Thymus (tissue), 11 donors: ENCODE measurements around the gene BRD3. TPM values are rescaled to one million over a fixed set of nuclear protein-coding genes. Genes with fewer than 3 reads are reported as not detected.

Source experiments
- DNase-seq, 9 donors: peaks; one replicate each; pipeline ENCODE4 v3.0.0-alpha.2; 2013; ENCODE audit warnings: low spot score in 9 of 9, low read depth in 6 of 9, missing footprints in 1 of 9
- H3K27ac ChIP-seq, 2 donors: one replicate each; pipeline ENCODE4 v1.5.1; 2013; ENCODE audit warnings: control low read depth in 1 of 2, low read depth in 1 of 2, low read length in 1 of 2, mild to moderate bottlenecking in 1 of 2, moderate library complexity in 1 of 2
- H3K27me3 ChIP-seq, 2 donors: one replicate each; pipeline ENCODE4 v1.5.1; 2013; ENCODE audit warnings: low read length in 1 of 2; ENCODE audit not compliant: control insufficient read depth in 2 of 2, insufficient read depth in 1 of 2
- H3K36me3 ChIP-seq, 2 donors: one replicate each; pipeline ENCODE4 v1.5.1; 2013; ENCODE audit warnings: low read length in 1 of 2, mild to moderate bottlenecking in 1 of 2, moderate library complexity in 1 of 2; ENCODE audit not compliant: control insufficient read depth in 2 of 2, insufficient read depth in 2 of 2
- H3K4me1 ChIP-seq, 2 donors: one replicate each; pipeline ENCODE4 v1.5.1; 2013; ENCODE audit warnings: low read length in 2 of 2; ENCODE audit not compliant: control insufficient read depth in 2 of 2, insufficient read depth in 2 of 2
- H3K4me3 ChIP-seq, 2 donors: one replicate each; pipeline ENCODE4 v1.5.1; 2013; ENCODE audit warnings: low read length in 2 of 2, control low read depth in 1 of 2, mild to moderate bottlenecking in 1 of 2
- H3K9me3 ChIP-seq, 2 donors: one replicate each; pipeline ENCODE4 v1.5.1; 2013; ENCODE audit warnings: low read length in 1 of 2, mild to moderate bottlenecking in 1 of 2; ENCODE audit not compliant: control insufficient read depth in 2 of 2, insufficient read depth in 1 of 2
- WGBS: extraction: QIAGEN DNeasy Blood & Tissue Kit; methylation state at CpG from one replicate; pipeline ENCODE4 v1.1.7; 2013; 5-methylcytosine and 5-hydroxymethylcytosine counted together
- polyA plus RNA-seq: library from polyadenylated mRNA; stranded (reverse); fragments of 200-250 nt; gene quantifications from one replicate; pipeline ENCODE4 v1.2.3, GENCODE V29; 2013
- total RNA-seq: library from RNA; stranded (reverse); fragments of 120-200 nt; gene quantifications from one replicate; pipeline ENCODE4 v1.2.4, GENCODE V29; 2013
- donor health status: healthy.

BRD3 gene
- total and polyA plus RNA-seq, 2 donors, result 6.4 to 14.5 TPM

- no peak for DNase-seq
- no peaks in the 10 kb centered on the region for H3K4me1 ChIP-seq
- WGBS, result 92% methylated on average over 26 of the region's 26 CpGs
Observed at GRCh38 chr9:134045841-134046544, 21.8 kb downstream of the BRD3 start.

DNA sequence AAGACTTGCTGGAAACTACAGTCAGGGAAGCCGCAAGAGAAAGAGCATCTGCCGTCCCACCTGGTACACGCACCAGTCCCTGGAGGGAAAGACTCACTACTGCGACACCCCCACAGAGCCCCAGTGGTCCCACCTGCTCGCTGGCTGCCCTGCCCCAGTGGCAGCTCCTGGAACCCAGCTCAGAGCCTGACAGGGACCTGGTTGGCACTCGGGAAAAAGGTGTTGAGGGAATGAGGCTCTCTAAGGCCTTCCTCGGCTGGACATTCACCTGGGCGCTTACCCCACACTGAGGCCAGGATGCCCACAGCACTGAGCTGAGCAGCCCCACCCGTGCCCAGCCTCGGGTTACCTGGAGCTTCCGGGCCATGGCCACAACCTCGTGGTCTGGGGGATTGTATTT lies 22.9 kb downstream of the BRD3 start:
- Histone ChIP-seq H3K36me3 (peaks cover 90 to 97% of the 10 kb centered on the region in 2 donors), H3K4me3 (no peak overlapping the region), H3K27ac (no peak overlapping the region), H3K4me1 (no peaks in the 10 kb centered on the region), H3K9me3 (no peaks in the 10 kb centered on the region), H3K27me3 (no peaks in the 10 kb centered on the region)
- DNase-seq, result no peak
- 94% methylated on average over 12 of the region's 12 CpGs for WGBS

More at GRCh38 chr9:134045841-134046544, 21.8 kb downstream of the BRD3 start:
- no peak overlapping the region for H3K27ac ChIP-seq
- no peaks in the 10 kb centered on the region for H3K9me3 ChIP-seq
- H3K27me3 ChIP-seq, result no peaks in the 10 kb centered on the region
- peaks cover 90 to 97% of the 10 kb centered on the region in 2 donors for H3K36me3 ChIP-seq
- H3K4me3 ChIP-seq, result no peak overlapping the region

DNA sequence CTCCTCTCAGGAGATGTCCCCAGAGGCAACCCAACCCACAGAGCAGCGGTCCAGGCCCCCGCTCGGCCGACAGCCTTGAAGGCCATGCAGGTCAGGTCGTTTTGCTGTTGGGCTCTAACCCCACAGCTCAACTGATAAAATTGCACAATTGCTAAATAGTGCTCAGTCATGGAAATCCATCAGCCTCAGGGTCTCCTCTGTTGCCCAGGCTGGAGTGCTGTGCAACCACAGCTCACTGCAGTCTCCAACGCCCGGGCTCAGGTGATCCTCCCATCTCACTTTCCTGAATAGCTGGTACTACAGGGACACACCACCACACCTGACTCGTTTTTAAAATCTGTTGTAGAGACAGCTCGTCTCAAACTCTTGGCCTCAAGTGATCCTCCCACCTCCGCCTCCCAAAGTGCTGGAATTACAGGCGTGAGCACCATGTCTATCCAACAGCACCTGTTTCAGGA lies 24.3 kb downstream of the BRD3 start:
- H3K36me3 ChIP-seq, result peaks cover 89 to 95% of the 10 kb centered on the region in 2 donors
- no peaks in the 10 kb centered on the region for H3K27me3 ChIP-seq
- H3K9me3 ChIP-seq, result peaks cover 0 to 4% of the 10 kb centered on the region in 2 donors
- DNase-seq, result no peak
- H3K4me1 ChIP-seq, result no peaks in the 10 kb centered on the region
- 95% methylated on average over 11 of the region's 11 CpGs for WGBS
- no peak overlapping the region for H3K4me3 ChIP-seq
- no peak overlapping the region for H3K27ac ChIP-seq

- H3K4me3 ChIP-seq, result no peak overlapping the region
- H3K27ac ChIP-seq, result no peak overlapping the region
- peaks cover 78% of the 10 kb centered on the region in 2 donors for H3K36me3 ChIP-seq
- 97% methylated on average over 16 of the region's 16 CpGs for WGBS
- peaks cover 0 to 4% of the 10 kb centered on the region in 2 donors for H3K9me3 ChIP-seq
- no peaks in the 10 kb centered on the region for H3K27me3 ChIP-seq
- no peaks in the 10 kb centered on the region for H3K4me1 ChIP-seq
- DNase-seq, result no peak
Observed at GRCh38 chr9:134041649-134041962, 26.2 kb downstream of the BRD3 start.

DNA sequence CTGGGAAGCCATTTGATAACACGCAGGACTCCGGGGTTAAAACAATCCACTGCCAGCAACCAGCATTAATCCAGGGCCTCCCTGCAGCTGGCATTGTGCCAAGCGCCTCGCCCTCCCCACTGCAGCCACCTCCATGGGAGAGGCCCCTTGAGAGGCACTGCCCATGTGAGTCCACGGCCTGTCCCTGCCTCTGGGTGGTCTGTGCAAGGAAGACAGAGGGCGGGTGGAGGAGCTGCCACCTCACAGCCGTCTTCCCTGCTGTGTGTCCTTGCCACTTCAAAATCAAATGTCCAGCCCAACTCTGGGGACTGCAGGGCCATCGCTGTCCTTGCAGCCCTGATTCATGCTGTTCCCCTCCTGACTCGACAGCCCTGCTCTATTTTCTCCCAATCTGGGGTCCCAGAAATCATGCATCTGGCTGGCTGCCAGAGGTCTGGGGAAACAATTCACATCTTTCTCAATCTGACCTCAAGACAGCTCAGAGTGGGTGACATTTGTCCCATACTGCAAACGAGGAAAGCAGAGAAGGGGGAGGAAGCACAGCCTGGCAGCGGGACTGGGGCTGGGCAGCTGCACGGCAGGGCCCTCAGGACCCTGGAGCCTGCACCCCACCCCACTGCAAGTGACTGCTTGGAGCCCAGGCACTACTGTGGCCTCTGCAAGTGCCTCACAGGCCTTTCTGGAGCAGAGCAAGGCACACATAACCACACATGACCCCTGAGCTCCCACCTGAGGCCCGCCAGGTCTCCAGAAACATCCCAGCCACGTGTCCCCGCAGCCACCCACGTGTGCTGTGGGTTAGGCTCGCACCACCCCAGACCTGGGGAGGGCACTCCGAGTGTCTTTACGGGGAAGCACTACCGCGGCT lies 26.8 kb downstream of the BRD3 start:
- H3K9me3 ChIP-seq, result peaks cover 0 to 4% of the 10 kb centered on the region in 2 donors
- 94% methylated on average over 21 of the region's 21 CpGs for WGBS
- H3K4me1 ChIP-seq, result no peaks in the 10 kb centered on the region
- no peaks in the 10 kb centered on the region for H3K27me3 ChIP-seq
- H3K36me3 ChIP-seq, result peaks cover 76 to 78% of the 10 kb centered on the region in 2 donors
- no peak overlapping the region for H3K4me3 ChIP-seq
- no peak overlapping the region for H3K27ac ChIP-seq
- DNase-seq, result no peak

DNA sequence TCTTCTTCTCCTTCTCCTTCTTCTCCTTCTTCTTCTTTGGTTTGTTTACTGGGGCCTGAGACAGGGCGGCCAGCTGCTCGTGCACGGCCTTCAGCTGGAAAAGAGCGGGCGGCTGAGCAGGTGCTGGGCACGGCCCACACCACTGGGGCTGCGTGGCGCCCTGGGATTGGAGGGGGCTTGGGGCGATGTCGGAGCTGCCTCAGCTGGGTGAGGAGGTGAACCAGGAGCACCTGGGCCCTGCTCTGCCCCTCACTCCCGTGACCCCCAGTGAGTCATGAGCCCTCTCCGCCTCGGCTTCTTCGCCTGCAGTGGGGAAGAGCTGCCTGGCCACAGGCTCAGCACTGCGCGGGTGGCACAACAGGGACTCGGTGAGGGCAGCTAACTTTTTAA lies 27.7 kb downstream of the BRD3 start:
- Histone ChIP-seq H3K27ac (no peak overlapping the region), H3K9me3 (peaks cover 0 to 4% of the 10 kb centered on the region in 2 donors), H3K36me3 (peaks cover 76 to 78% of the 10 kb centered on the region in 2 donors), H3K4me3 (no peak overlapping the region), H3K27me3 (no peaks in the 10 kb centered on the region), H3K4me1 (no peaks in the 10 kb centered on the region)
- no peak for DNase-seq
- WGBS, result 95% methylated on average over 17 of the region's 17 CpGs

GRCh38 chr9:134039386-134040175 lies 28.2 kb downstream of the BRD3 start:
- peaks cover 0 to 4% of the 10 kb centered on the region in 2 donors for H3K9me3 ChIP-seq
- no peak for DNase-seq
- no peaks in the 10 kb centered on the region for H3K27me3 ChIP-seq
- H3K27ac ChIP-seq, result no peak overlapping the region
- peaks cover 76 to 78% of the 10 kb centered on the region in 2 donors for H3K36me3 ChIP-seq
- 98% methylated on average over 20 of the region's 20 CpGs for WGBS
- H3K4me3 ChIP-seq, result no peak overlapping the region
- H3K4me1 ChIP-seq, result no peaks in the 10 kb centered on the region

GRCh38 chr9:134037641-134038040 lies 30.2 kb downstream of the BRD3 start:
- no peak overlapping the region for H3K27ac ChIP-seq
- H3K36me3 ChIP-seq, result peaks cover 77 to 81% of the 10 kb centered on the region in 2 donors
- WGBS, result 96% methylated on average over 2 of the region's 2 CpGs
- no peak for DNase-seq
- no peaks in the 10 kb centered on the region for H3K27me3 ChIP-seq
- H3K4me3 ChIP-seq, result no peak overlapping the region
- H3K9me3 ChIP-seq, result peaks cover 2 to 4% of the 10 kb centered on the region in 2 donors
- no peaks in the 10 kb centered on the region for H3K4me1 ChIP-seq
